Astrocyte of the cerebellum (primary cell): ENCODE results near the gene ENGASE.

Experiments
- DNase-seq: peaks from one replicate; pipeline ENCODE4 v3.0.0-alpha.2; 2011; ENCODE audit warnings: low read depth
- H3K4me3 ChIP-seq: 2 replicates; pipeline ENCODE4 v1.5.1; 2011; ENCODE audit warnings: mild to moderate bottlenecking, low read depth, low read length, moderate library complexity
- in situ Hi-C: cut with HindIII; loops from 2 replicates; pipeline ENCODE4 v1.10.0; 2017; ENCODE audit warnings: low sequenced_read_pairs
- TF ChIP-seq, protein P1 (sequence below): IDR thresholded peaks from 2 replicates; pipeline ENCODE4 v1.5.1; 2012; ENCODE audit warnings: low read length, low read depth, moderate library complexity, mild to moderate bottlenecking; ENCODE audit errors: missing control alignments

ENGASE gene

DNA sequence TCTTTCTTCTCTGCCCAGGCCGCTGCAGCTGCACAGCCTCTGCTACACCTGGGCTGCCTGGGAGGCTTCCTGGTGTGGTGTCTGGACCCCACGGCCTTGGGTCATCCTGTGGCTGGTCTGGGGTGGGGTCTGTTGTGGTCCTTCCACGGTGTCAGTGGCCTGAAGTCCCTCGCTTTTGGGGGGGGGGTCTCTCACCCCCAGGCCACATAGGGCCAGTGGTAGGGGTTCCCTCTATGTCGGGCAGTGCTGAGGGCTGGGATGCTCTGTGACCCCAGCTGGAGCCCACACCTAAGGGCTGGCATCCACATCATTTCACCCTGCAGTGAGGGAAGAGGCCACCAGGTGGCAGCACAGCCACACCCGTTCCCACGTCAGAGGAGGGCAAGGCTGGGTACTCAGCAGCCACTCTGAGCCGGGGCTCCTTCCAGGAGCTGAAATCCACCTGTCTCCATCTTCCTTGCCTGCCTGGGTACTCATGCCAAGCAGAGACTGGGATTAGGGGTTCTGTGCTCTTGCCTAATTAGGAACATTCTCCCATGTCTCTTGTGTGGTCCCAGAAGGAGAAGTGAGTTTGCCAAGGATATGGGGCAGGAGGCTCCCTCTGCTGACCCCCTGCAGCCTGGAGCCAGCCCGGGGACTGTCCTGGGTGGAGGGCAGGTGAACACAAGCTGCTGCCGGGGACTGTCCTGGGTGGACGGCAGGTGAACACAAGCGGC is 13.0 kb downstream of the ENGASE start:
- in situ Hi-C loops: no loop called here

DNA sequence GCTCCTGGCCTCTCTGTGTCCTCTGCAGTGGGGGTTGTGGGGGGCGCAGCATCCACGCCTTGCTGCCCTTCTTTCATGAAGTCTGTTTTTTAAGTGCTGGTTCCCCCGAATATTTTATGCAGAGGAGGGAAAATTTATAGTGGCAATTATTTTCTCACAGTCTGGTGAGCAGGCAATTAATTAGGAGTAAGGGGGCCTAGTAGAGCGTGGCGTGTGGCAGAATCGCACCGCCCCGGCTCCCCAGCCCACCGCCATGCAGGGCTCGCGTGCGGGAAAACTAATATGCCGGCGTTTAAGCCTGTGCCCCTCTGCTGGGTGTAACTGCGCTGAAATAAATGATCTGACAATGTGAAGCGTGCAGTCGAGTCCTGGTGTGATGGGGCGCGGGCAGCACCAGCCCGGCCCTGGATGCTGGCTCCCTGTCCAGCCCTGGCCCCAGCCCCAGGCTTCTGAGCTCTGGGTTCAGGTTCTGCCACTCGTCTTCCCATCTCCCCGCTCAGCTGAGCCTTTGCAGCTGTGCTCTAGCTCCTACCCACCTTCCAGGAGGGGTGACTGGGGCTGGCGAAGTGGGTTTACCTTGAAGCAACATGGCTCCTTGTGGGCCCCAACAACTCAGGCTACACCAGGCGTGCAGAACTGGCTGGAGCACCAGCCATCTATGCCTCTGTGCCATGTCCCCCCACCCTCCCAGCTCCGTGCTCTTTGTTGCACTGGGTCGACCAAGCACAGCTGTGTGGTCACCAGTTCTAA is 13.8 kb downstream of the ENGASE start:
- TF ChIP-seq, protein P1, sequence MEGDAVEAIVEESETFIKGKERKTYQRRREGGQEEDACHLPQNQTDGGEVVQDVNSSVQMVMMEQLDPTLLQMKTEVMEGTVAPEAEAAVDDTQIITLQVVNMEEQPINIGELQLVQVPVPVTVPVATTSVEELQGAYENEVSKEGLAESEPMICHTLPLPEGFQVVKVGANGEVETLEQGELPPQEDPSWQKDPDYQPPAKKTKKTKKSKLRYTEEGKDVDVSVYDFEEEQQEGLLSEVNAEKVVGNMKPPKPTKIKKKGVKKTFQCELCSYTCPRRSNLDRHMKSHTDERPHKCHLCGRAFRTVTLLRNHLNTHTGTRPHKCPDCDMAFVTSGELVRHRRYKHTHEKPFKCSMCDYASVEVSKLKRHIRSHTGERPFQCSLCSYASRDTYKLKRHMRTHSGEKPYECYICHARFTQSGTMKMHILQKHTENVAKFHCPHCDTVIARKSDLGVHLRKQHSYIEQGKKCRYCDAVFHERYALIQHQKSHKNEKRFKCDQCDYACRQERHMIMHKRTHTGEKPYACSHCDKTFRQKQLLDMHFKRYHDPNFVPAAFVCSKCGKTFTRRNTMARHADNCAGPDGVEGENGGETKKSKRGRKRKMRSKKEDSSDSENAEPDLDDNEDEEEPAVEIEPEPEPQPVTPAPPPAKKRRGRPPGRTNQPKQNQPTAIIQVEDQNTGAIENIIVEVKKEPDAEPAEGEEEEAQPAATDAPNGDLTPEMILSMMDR: no peak
- DNase-seq: no peak
- no peak overlapping the region for H3K4me3 ChIP-seq
- in situ Hi-C loops: no loop called here

More for the DNA sequence above, 13.0 kb downstream of the ENGASE start:
- peak; percentile 16 for DNase-seq
- TF ChIP-seq, protein P1: peak; percentile 89
- no peak overlapping the region for H3K4me3 ChIP-seq

DNA sequence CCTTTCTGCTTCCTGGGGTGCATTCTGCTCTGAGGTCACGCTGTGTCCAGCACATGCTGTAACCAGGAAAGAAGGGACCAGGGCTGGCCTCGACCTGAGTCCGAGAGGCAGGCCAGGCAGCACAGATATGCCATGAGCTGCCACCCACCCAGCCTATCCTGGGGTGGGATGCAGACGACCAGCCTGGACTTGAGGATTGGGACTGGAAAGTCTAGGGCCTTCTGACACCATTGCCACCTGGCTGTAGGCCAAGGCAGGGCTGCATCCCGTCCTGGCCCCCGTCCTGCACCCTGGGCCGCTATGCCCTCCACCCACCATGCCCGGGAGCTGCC is 14.3 kb downstream of the ENGASE start:
- in situ Hi-C loops: no loop called here
- TF ChIP-seq, protein P1: no peak
- no peak overlapping the region for H3K4me3 ChIP-seq
- DNase-seq: no peak

DNA sequence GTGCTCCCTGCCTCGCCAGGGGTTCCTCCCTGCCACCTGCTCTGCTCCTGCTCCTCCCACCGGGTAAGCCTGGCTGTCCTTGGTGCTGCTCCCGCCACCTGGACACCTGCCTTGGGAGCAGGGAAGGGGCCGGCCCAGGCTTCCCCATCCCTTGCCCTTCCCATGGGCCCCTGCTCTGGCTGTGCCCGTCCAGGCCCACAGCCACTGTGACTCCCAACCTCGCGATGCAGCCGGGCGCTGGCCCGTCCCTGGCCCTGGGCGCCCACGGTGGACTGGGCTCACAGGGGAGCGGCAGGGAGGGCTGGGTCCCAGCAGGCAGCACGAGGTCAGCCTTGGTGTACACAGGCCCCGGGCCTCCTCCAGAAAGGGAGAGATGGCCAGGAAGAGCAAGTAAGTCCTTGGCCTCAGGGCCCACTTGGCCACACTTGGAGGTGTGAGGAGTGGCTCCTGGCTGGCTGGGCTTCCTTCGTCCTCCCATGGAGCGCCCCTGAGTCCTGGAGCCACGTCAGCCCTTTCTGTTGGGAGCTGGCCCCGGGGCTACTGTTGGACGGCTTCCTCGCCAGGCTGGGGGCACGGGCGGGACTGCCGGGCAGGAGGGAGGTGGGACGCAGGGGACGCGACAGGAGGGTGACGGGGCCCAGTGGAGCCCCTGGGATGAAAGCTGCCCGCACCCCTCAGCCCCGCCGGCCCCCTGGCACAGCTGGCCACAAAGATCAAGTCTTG is 15.3 kb downstream of the ENGASE start:
- TF ChIP-seq, protein P1: no peak
- in situ Hi-C loops: loop anchor here (5.0 kb wide), 1 partner anchor 302 kb away; no protein-coding TSS in a partner anchor
- no peak overlapping the region for H3K4me3 ChIP-seq

DNA sequence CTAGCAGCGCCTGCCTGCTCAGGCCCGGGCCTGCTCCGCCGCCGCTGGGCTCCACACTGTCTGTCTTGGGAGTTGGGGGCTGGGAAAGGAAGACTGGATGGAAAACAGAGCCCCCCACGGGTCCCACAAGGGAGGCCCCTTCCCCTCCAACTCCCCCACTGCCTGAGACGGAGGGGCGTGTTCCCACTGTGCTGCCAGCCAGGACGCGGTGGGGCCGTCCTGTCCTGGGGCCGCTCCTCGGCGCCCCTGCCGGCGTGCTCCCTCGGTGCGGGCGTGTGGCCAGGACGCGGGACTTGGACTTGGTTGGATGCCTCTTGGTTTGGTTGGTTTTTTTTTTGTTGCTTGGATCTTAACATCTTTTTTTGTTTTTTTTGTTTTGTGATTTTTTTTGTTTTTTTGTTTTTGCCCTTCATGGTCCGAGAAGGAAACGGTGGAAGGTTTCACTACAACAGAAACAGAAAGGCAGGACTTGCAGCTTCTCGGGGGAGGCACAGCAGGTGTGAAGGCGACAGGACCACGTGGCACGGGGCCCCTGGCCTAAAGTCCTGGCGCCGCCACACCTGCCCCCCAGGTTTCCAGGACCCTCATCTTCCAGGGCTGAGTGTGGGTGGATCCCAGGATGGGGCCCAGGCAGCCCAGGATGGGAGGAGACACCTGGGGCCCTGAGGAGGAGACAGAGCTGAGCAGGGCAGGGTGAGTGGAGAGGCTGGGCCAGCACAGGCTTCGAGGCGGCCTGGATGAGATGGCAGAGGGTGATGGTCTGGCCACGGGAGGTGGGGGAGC is 16.0 kb downstream of the ENGASE start:
- no peak for DNase-seq
- TF ChIP-seq, protein P1: peak; percentile 59
- in situ Hi-C loops: loop anchor here (5.0 kb wide), 1 partner anchor 302 kb away; no protein-coding TSS in a partner anchor
- H3K4me3 ChIP-seq: no peak overlapping the region

More for the DNA sequence above, 15.3 kb downstream of the ENGASE start:
- DNase-seq: no peak

DNA sequence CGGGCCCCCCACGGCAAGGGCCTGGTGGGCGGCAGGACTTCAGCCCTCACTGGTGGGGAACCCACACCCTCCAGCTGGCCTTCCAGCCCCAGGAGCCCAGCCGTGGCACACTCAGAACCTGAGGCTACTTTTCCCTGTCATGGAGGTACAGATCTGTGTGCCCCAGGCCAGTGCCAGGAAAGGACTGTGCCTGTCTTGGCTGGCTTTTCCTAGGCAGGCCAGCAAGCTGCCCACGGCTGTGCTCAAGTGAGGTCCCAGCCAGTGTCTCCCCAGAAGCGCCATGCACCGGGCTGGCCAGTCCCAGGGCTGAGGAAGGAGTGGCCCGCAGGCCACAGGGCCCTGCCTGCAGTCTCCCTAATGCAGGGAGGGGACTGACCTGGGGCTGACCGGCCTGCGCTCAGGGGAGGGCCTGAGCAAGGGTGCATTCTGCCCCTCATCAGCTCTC is 16.6 kb downstream of the ENGASE start:
- TF ChIP-seq, protein P1: no peak
- in situ Hi-C loops: loop anchor here (5.0 kb wide), 1 partner anchor 301 kb away; no protein-coding TSS in a partner anchor
- no peak for DNase-seq
- H3K4me3 ChIP-seq: no peak overlapping the region
